H9 (cell line): ENCODE results near the gene SCGN. TPM values are rescaled to one million over a fixed set of nuclear protein-coding genes. Genes with fewer than 3 reads are reported as not detected.

Experiments
- DNase-seq: peaks from one replicate; pipeline ENCODE4 v3.0.0-alpha.2; 2017
- H2AFZ ChIP-seq: one replicate; pipeline ENCODE4 v1.6.1; 2013; ENCODE audit warnings: mild to moderate bottlenecking, low read length, control low read depth, moderate library complexity
- H2AK5ac ChIP-seq: 2 replicates; pipeline ENCODE4 v1.6.1; 2013; ENCODE audit warnings: low read length, control low read depth, mixed read lengths; ENCODE audit not compliant: insufficient read length
- H2BK120ac ChIP-seq: one replicate; pipeline ENCODE4 v1.6.1; 2013; ENCODE audit warnings: low read depth, mild to moderate bottlenecking, low read length, control low read depth, inconsistent platforms; ENCODE audit not compliant: poor library complexity, severe bottlenecking
- H2BK12ac ChIP-seq: 2 replicates; pipeline ENCODE4 v1.6.1; 2013; ENCODE audit warnings: low read length, control low read depth, mixed read lengths, low read depth; ENCODE audit not compliant: insufficient read length
- H2BK15ac ChIP-seq: 2 replicates; pipeline ENCODE4 v1.6.1; 2013; ENCODE audit warnings: low read depth, low read length, control low read depth
- H2BK20ac ChIP-seq: one replicate; pipeline ENCODE4 v1.6.1; 2013; ENCODE audit warnings: low read depth, mild to moderate bottlenecking, low read length, control low read depth, inconsistent platforms; ENCODE audit not compliant: poor library complexity, severe bottlenecking
- H2BK5ac ChIP-seq: 2 replicates; pipeline ENCODE4 v1.6.1; 2013; ENCODE audit warnings: low read length, control low read depth, mixed read lengths; ENCODE audit not compliant: insufficient read length
- H3K14ac ChIP-seq: 2 replicates; pipeline ENCODE4 v1.6.1; 2013; ENCODE audit warnings: low read length, control low read depth; ENCODE audit not compliant: insufficient read depth
- H3K18ac ChIP-seq: 2 replicates; pipeline ENCODE4 v1.6.1; 2013; ENCODE audit warnings: low read depth, mild to moderate bottlenecking, mixed read lengths, low read length, control low read depth; ENCODE audit not compliant: insufficient read length
- H3K23ac ChIP-seq: 2 replicates; pipeline ENCODE4 v1.6.1; 2013; ENCODE audit warnings: low read length, control low read depth, mixed read lengths, low read depth; ENCODE audit not compliant: insufficient read length
- H3K23me2 ChIP-seq: 2 replicates; pipeline ENCODE4 v1.6.1; 2013; ENCODE audit warnings: low read depth, mild to moderate bottlenecking, mixed read lengths, low read length, control low read depth; ENCODE audit not compliant: insufficient read length, poor library complexity, severe bottlenecking
- H3K27ac ChIP-seq: 2 replicates; pipeline ENCODE4 v1.5.1; 2013; ENCODE audit warnings: low read length, control low read depth, mixed read lengths, low read depth; ENCODE audit not compliant: insufficient read length
- H3K27me3 ChIP-seq: 2 replicates; pipeline ENCODE4 v1.6.1; 2013; ENCODE audit warnings: low read length, control low read depth, inconsistent platforms; ENCODE audit not compliant: insufficient read depth
- H3K4ac ChIP-seq: 2 replicates; pipeline ENCODE4 v1.6.1; 2013; ENCODE audit warnings: low read depth, mild to moderate bottlenecking, control low read depth, inconsistent platforms, low read length, moderate library complexity
- H3K4me1 ChIP-seq: 2 replicates; pipeline ENCODE4 v1.6.1; 2013; ENCODE audit warnings: low read length, control low read depth, inconsistent platforms; ENCODE audit not compliant: insufficient read depth
- H3K4me2 ChIP-seq: 2 replicates; pipeline ENCODE4 v1.6.1; 2013; ENCODE audit warnings: low read length, control low read depth, mixed read lengths; ENCODE audit not compliant: insufficient read length, insufficient read depth
- H3K56ac ChIP-seq: 2 replicates; pipeline ENCODE4 v1.6.1; 2013; ENCODE audit warnings: low read depth, mild to moderate bottlenecking, mixed read lengths, low read length, control low read depth; ENCODE audit not compliant: insufficient read length
- H3K79me1 ChIP-seq: 2 replicates; pipeline ENCODE4 v1.6.1; 2013; ENCODE audit warnings: low read depth, mild to moderate bottlenecking, moderate library complexity, low read length, control low read depth, inconsistent platforms; ENCODE audit not compliant: insufficient read depth, poor library complexity, severe bottlenecking
- H3K79me2 ChIP-seq: 2 replicates; pipeline ENCODE4 v1.6.1; 2013; ENCODE audit warnings: low read length, control low read depth, inconsistent platforms; ENCODE audit not compliant: insufficient read depth
- H3K9ac ChIP-seq: 2 replicates; pipeline ENCODE4 v1.6.1; 2013; ENCODE audit warnings: low read length, control low read depth, mixed read lengths; ENCODE audit not compliant: insufficient read length; ENCODE audit errors: extremely low read depth
- H3K9me3 ChIP-seq: one replicate; pipeline ENCODE4 v1.6.1; 2013; ENCODE audit warnings: low read depth, low read length, inconsistent platforms; ENCODE audit not compliant: control insufficient read depth
- H3T11ph ChIP-seq: one replicate; pipeline ENCODE4 v1.6.1; 2013; ENCODE audit warnings: mild to moderate bottlenecking, low read length, control low read depth, inconsistent platforms
- H4K20me1 ChIP-seq: one replicate; pipeline ENCODE4 v1.6.1; 2013; ENCODE audit not compliant: control insufficient read depth, insufficient read length, insufficient read depth
- H4K5ac ChIP-seq: 2 replicates; pipeline ENCODE4 v1.6.1; 2013; ENCODE audit warnings: low read depth, mild to moderate bottlenecking, mixed read lengths, low read length, control low read depth; ENCODE audit not compliant: insufficient read length
- H4K8ac ChIP-seq: replicated peaks from 2 replicates; pipeline ENCODE4 v1.6.1; 2013; ENCODE audit warnings: low read length, control low read depth, mixed read lengths, low read depth; ENCODE audit not compliant: insufficient read length
- H4K91ac ChIP-seq: 2 replicates; pipeline ENCODE4 v1.6.1; 2013; ENCODE audit warnings: low read depth, mild to moderate bottlenecking, moderate library complexity, mixed read lengths, low read length, control low read depth; ENCODE audit not compliant: insufficient read length
- H3K27ac Mint-ChIP-seq, 3 experiments: 2 replicates in 2 of 3; 3 replicates in 1 of 3; pipeline ENCODE4 v1.8.0; 2020 to 2021; ENCODE audit warnings: mixed read lengths in 3 of 3, mild to moderate bottlenecking in 1 of 3, moderate library complexity in 1 of 3
- H3K27me3 Mint-ChIP-seq: 2 replicates; pipeline ENCODE4 v1.8.0; 2021; ENCODE audit warnings: low read depth, mild to moderate bottlenecking, moderate library complexity, mixed read lengths
- H3K36me3 Mint-ChIP-seq, 3 experiments: 2 replicates in 2 of 3; 3 replicates in 1 of 3; pipeline ENCODE4 v1.8.0; 2020 to 2021; ENCODE audit warnings: low read depth in 3 of 3, mixed read lengths in 3 of 3; ENCODE audit not compliant: insufficient read depth in 1 of 3
- H3K4me1 Mint-ChIP-seq, 2 experiments: 2 replicates each; pipeline ENCODE4 v1.8.0; 2020; ENCODE audit warnings: mixed read lengths in 2 of 2
- H3K4me3 Mint-ChIP-seq, 2 experiments: 2 replicates in 1 of 2; 3 replicates in 1 of 2; pipeline ENCODE4 v1.8.0; 2020 to 2021; ENCODE audit warnings: mild to moderate bottlenecking in 2 of 2, mixed read lengths in 2 of 2, moderate library complexity in 1 of 2
- H3K9me3 Mint-ChIP-seq, 2 experiments: 2 replicates in 1 of 2; 3 replicates in 1 of 2; pipeline ENCODE4 v1.8.0; 2020; ENCODE audit warnings: mild to moderate bottlenecking in 2 of 2, mixed read lengths in 2 of 2, moderate library complexity in 1 of 2
- WGBS: extraction: QIAGEN DNeasy Blood & Tissue Kit; methylation state at CpG from one replicate; pipeline ENCODE4 v1.1.7; 2013; ENCODE audit warnings: missing lambda C conversion rate, low lambda C conversion rate, mixed read lengths; ENCODE audit not compliant: insufficient read length; ENCODE audit errors: extremely low coverage; 5-methylcytosine and 5-hydroxymethylcytosine counted together
- total RNA-seq: library from RNA; stranded (reverse); gene quantifications from 2 replicates; pipeline ENCODE4 v1.2.1, GENCODE V29; 2021
- TF ChIP-seq, protein P1 (sequence below): fragments of 200-600 bp; sonication (generic); conservative IDR thresholded peaks from 3 replicates; pipeline ENCODE4 v1.8.0; 2021; ENCODE audit warnings: antibody characterized with exemption, mild to moderate bottlenecking

Gene SCGN
- total RNA-seq, 1 experiment from 2014 or later: not detected

DNA sequence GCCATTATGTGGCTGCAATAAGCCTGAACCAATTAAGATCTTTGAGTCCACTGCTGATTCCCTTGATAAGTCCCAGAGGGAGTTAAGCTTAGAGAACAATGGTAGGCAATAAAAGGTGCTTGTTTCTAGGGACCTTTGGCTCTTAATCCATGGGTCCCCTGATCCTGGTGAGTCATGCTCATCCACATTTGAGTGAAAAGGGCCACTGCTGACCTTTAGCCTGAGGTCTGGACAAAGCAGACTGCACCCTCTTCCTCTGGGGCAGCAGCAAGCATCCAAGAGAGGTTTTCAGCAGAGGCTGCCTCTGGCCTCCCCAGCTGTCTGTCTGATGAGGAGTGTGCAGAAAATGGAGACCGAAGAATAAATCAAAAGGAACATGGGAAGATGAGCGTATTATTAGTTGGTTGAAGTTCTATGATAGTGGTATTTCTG is 16.1 kb upstream of the SCGN start:
- H3K27me3 ChIP-seq: no peaks in the 10 kb centered on the region; the same call in 1 of the 2 replicates

More for the DNA sequence above, 16.1 kb upstream of the SCGN start:
- Mint-ChIP-seq H3K36me3 (no peaks in the 10 kb centered on the region), H3K4me1 (peaks cover 14 to 18% of the 10 kb centered on the region in 2 experiments), H3K27ac (no peak overlapping the region), H3K27me3 (peaks cover 28% of the 10 kb centered on the region), H3K9me3 (no peaks in the 10 kb centered on the region; a peak in 1 of 5 replicates), H3K4me3 (no peak overlapping the region)
- no CpG with 5 or more reads among the region's 2 CpGs for WGBS
- Histone ChIP-seq H3K18ac (no peak overlapping the region), H2BK12ac (no peak overlapping the region), H3K4ac (no peak overlapping the region), H2BK5ac (no peak overlapping the region), H3K79me2 (no peaks in the 10 kb centered on the region), H3K4me1 (no peaks in the 10 kb centered on the region), H4K91ac (no peak overlapping the region), H2BK15ac (no peak overlapping the region), H2BK120ac (no peak overlapping the region), H2AFZ (no peak overlapping the region), H2BK20ac (no peak overlapping the region), H3K9me3 (no peaks in the 10 kb centered on the region), H3K79me1 (no peaks in the 10 kb centered on the region), H3K23ac (no peak overlapping the region), H3K14ac (no peak overlapping the region), H3K27ac (no peak overlapping the region), H4K8ac (no peak overlapping the region), H3K9ac (no peak overlapping the region), H3K4me2 (no peak overlapping the region), H4K5ac (no peak overlapping the region), H3K56ac (no peak overlapping the region), H4K20me1 (no peaks in the 10 kb centered on the region), H3T11ph (no peak overlapping the region), H2AK5ac (no peak overlapping the region), H3K23me2 (no peaks in the 10 kb centered on the region)
- DNase-seq: no peak
- TF ChIP-seq, protein P1, sequence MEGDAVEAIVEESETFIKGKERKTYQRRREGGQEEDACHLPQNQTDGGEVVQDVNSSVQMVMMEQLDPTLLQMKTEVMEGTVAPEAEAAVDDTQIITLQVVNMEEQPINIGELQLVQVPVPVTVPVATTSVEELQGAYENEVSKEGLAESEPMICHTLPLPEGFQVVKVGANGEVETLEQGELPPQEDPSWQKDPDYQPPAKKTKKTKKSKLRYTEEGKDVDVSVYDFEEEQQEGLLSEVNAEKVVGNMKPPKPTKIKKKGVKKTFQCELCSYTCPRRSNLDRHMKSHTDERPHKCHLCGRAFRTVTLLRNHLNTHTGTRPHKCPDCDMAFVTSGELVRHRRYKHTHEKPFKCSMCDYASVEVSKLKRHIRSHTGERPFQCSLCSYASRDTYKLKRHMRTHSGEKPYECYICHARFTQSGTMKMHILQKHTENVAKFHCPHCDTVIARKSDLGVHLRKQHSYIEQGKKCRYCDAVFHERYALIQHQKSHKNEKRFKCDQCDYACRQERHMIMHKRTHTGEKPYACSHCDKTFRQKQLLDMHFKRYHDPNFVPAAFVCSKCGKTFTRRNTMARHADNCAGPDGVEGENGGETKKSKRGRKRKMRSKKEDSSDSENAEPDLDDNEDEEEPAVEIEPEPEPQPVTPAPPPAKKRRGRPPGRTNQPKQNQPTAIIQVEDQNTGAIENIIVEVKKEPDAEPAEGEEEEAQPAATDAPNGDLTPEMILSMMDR: no peak
